HEK293 (cell line): ENCODE measurements around the gene PAX6.

Experiments
- CTCF ChIA-PET: fragments of 350-600 bp; formaldehyde crosslinking; extraction: SDS; loops from one replicate; lab custom pipeline; 2021; ENCODE audit warnings: antibody characterized with exemption; lab: Yijun Ruan, JAX
- POLR2A ChIA-PET: fragments of 300-600 bp; formaldehyde crosslinking; extraction: SDS; loops from one replicate; lab custom pipeline; 2020; ENCODE audit warnings: antibody characterized with exemption, inconsistent platforms; lab: Yijun Ruan, JAX
- H3K27ac ChIP-seq: fragments of 200-500 bp; sonication (Bioruptor generic); 2 replicates; pipeline ENCODE4 v1.5.1; 2014; ENCODE audit warnings: low read depth, low read length, control low read depth, inconsistent platforms; ENCODE audit errors: extremely low read depth
- H3K36me3 ChIP-seq, 2 experiments: fragments of 200-500 bp in 1 of 2; sonication (Bioruptor generic) in 1 of 2; 1 replicate in 1 of 2; 2 replicates in 1 of 2; pipeline ENCODE4 v1.5.1; 2014 to 2017; ENCODE audit warnings: inconsistent platforms in 2 of 2, low read length in 2 of 2; ENCODE audit not compliant: control insufficient read depth in 2 of 2, insufficient read depth in 1 of 2
- H3K4me1 ChIP-seq: fragments of 200-500 bp; sonication (Bioruptor generic); 2 replicates; pipeline ENCODE4 v1.5.1; 2014; ENCODE audit warnings: mild to moderate bottlenecking, low read length, inconsistent platforms; ENCODE audit not compliant: control insufficient read depth, insufficient read depth
- H3K4me3 ChIP-seq: 2 replicates; pipeline ENCODE4 v1.5.1; 2011; ENCODE audit warnings: low read depth, mild to moderate bottlenecking, control low read depth, low read length, moderate library complexity
- H3K9me3 ChIP-seq: fragments of 200-500 bp; sonication (Bioruptor generic); 2 replicates; pipeline ENCODE4 v1.5.1; 2014; ENCODE audit warnings: low read depth, low read length, inconsistent platforms; ENCODE audit not compliant: control insufficient read depth, insufficient read depth
- AEBP2 ChIP-seq: fragments of 450-650 bp; formaldehyde crosslinking; IDR thresholded peaks from 2 replicates; pipeline ENCODE4 v1.5.1; 2016; ENCODE audit warnings: missing biosample characterization, missing genetic modification characterization, borderline replicate concordance
- GLIS1 ChIP-seq: fragments of 450-650 bp; formaldehyde crosslinking; IDR thresholded peaks from 2 replicates; pipeline ENCODE4 v1.5.1; 2016; ENCODE audit warnings: missing biosample characterization, missing genetic modification characterization
- IKZF3 ChIP-seq: fragments of 450-650 bp; IDR thresholded peaks from 2 replicates; pipeline ENCODE4 v1.5.0; 2018; ENCODE audit warnings: missing biosample characterization, mild to moderate bottlenecking, missing genetic modification characterization, moderate library complexity
- MZF1 ChIP-seq: fragments of 450-650 bp; formaldehyde crosslinking; IDR thresholded peaks from 2 replicates; pipeline ENCODE4 v1.5.1; 2017; ENCODE audit warnings: missing biosample characterization, missing genetic modification characterization, borderline replicate concordance
- YY1 ChIP-seq: fragments of 450-650 bp; formaldehyde crosslinking; IDR thresholded peaks from 2 replicates; pipeline ENCODE4 v1.5.1; 2018; ENCODE audit warnings: missing biosample characterization, missing genetic modification characterization
- ZBTB10 ChIP-seq: fragments of 450-650 bp; formaldehyde crosslinking; IDR thresholded peaks from 2 replicates; pipeline ENCODE4 v1.5.1; 2016; ENCODE audit warnings: missing biosample characterization, missing genetic modification characterization
- ZBTB21 ChIP-seq: fragments of 450-650 bp; formaldehyde crosslinking; IDR thresholded peaks from 2 replicates; pipeline ENCODE4 v1.5.1; 2017; ENCODE audit warnings: missing biosample characterization, missing genetic modification characterization
- ZBTB8A ChIP-seq: fragments of 450-650 bp; formaldehyde crosslinking; IDR thresholded peaks from 2 replicates; pipeline ENCODE4 v1.5.1; 2016; ENCODE audit warnings: missing biosample characterization, missing genetic modification characterization
- ZNF133 ChIP-seq: fragments of 450-650 bp; formaldehyde crosslinking; IDR thresholded peaks from 2 replicates; pipeline ENCODE4 v1.5.1; 2016; ENCODE audit warnings: missing biosample characterization, missing genetic modification characterization
- ZNF146 ChIP-seq: fragments of 450-650 bp; formaldehyde crosslinking; IDR thresholded peaks from 2 replicates; pipeline ENCODE4 v1.5.1; 2016; ENCODE audit warnings: missing biosample characterization, missing genetic modification characterization
- ZNF18 ChIP-seq: fragments of 450-650 bp; formaldehyde crosslinking; IDR thresholded peaks from 2 replicates; pipeline ENCODE4 v1.5.1; 2016; ENCODE audit warnings: missing biosample characterization, missing genetic modification characterization
- ZNF248 ChIP-seq: fragments of 450-650 bp; formaldehyde crosslinking; IDR thresholded peaks from 2 replicates; pipeline ENCODE4 v1.5.1; 2017; ENCODE audit warnings: missing biosample characterization, missing genetic modification characterization
- ZNF292 ChIP-seq: fragments of 450-650 bp; formaldehyde crosslinking; IDR thresholded peaks from 2 replicates; pipeline ENCODE4 v1.5.1; 2016; ENCODE audit warnings: low read depth, missing biosample characterization, missing genetic modification characterization, borderline replicate concordance
- ZNF311 ChIP-seq: fragments of 450-650 bp; formaldehyde crosslinking; IDR thresholded peaks from 2 replicates; pipeline ENCODE4 v1.5.1; 2017; ENCODE audit warnings: missing biosample characterization, missing genetic modification characterization, borderline replicate concordance
- ZNF341 ChIP-seq: fragments of 450-650 bp; formaldehyde crosslinking; IDR thresholded peaks from 2 replicates; pipeline ENCODE4; 2016; ENCODE audit warnings: low read depth, missing biosample characterization, missing genetic modification characterization
- ZNF404 ChIP-seq: fragments of 450-650 bp; formaldehyde crosslinking; IDR thresholded peaks from 2 replicates; pipeline ENCODE4 v1.5.1; 2017; ENCODE audit warnings: missing biosample characterization, missing genetic modification characterization
- ZNF433 ChIP-seq: fragments of 450-650 bp; formaldehyde crosslinking; IDR thresholded peaks from 2 replicates; pipeline ENCODE4 v1.5.1; 2016; ENCODE audit warnings: missing biosample characterization, missing genetic modification characterization, low read depth
- ZNF610 ChIP-seq: fragments of 450-650 bp; formaldehyde crosslinking; IDR thresholded peaks from 2 replicates; pipeline ENCODE4 v1.5.1; 2016; ENCODE audit warnings: missing biosample characterization, missing genetic modification characterization, borderline replicate concordance
- ZNF654 ChIP-seq: fragments of 450-650 bp; formaldehyde crosslinking; IDR thresholded peaks from 2 replicates; pipeline ENCODE4 v1.5.1; 2016; ENCODE audit warnings: low read depth, missing biosample characterization, missing genetic modification characterization
- ZNF658 ChIP-seq: fragments of 450-650 bp; formaldehyde crosslinking; IDR thresholded peaks from 2 replicates; pipeline ENCODE4; 2016; ENCODE audit warnings: missing biosample characterization, missing genetic modification characterization
- ZNF664 ChIP-seq: fragments of 450-650 bp; formaldehyde crosslinking; IDR thresholded peaks from 2 replicates; pipeline ENCODE4 v1.5.1; 2016; ENCODE audit warnings: missing biosample characterization, missing genetic modification characterization
- ZNF677 ChIP-seq: fragments of 450-650 bp; IDR thresholded peaks from 2 replicates; pipeline ENCODE4 v1.5.0; 2018; ENCODE audit warnings: missing biosample characterization, mild to moderate bottlenecking, missing genetic modification characterization, moderate library complexity
- ZNF707 ChIP-seq: fragments of 450-650 bp; formaldehyde crosslinking; IDR thresholded peaks from 2 replicates; pipeline ENCODE4 v1.5.1; 2016; ENCODE audit warnings: missing biosample characterization, missing genetic modification characterization
- ZXDB ChIP-seq: fragments of 450-650 bp; formaldehyde crosslinking; IDR thresholded peaks from 2 replicates; pipeline ENCODE4 v1.5.1; 2016; ENCODE audit warnings: missing biosample characterization, missing genetic modification characterization
- TF ChIP-seq, protein P1 (sequence below): fragments of 450-650 bp; formaldehyde crosslinking; IDR thresholded peaks from 2 replicates; pipeline ENCODE4 v1.5.1; 2016; ENCODE audit warnings: missing biosample characterization, missing genetic modification characterization, borderline replicate concordance
- TF ChIP-seq, protein P2 (sequence below): fragments of 450-650 bp; formaldehyde crosslinking; IDR thresholded peaks from 2 replicates; pipeline ENCODE4 v1.5.1; 2016; ENCODE audit warnings: missing biosample characterization, missing genetic modification characterization

The PAX6 gene

DNA sequence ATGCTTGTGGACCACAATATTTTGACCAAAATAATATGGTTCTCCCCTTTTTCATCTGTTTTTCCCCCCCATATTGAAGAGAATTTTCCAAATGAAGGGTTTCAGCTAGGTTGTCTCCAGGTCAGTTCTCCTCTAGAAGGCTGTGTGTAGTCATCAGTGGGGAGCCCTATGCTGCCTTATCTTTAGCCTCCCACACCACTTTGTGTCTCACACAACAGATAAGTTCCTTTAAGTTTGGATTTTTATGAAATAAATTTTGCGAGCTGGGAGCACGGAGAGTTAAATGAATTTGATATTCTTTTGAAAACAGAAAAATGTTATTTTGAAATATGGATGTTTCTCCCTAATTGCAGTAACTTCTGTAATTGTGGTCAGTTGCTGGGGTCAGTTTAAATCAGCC is 28.9 kb downstream of the PAX6 start:
- CTCF ChIA-PET = no interaction called here
- no peak overlapping the region for H3K4me3 ChIP-seq
- no peaks in the 10 kb centered on the region for H3K9me3 ChIP-seq
- no peaks in the 10 kb centered on the region for H3K4me1 ChIP-seq
- H3K27ac ChIP-seq = no peak overlapping the region
- peaks cover 0 to 2% of the 10 kb centered on the region in 2 experiments; a peak in 1 of 3 replicates for H3K36me3 ChIP-seq
- TF ChIP-seq GLIS1 (tag by site-specific recombination) (no peak), ZBTB8A (tag by site-specific recombination) (no peak), ZNF664 (tag by site-specific recombination) (no peak), ZXDB (no peak), ZNF292 (no peak), ZNF248 (tag by site-specific recombination) (no peak), ZBTB21 (tag by site-specific recombination) (no peak), ZNF404 (tag by site-specific recombination) (no peak), ZNF311 (no peak), MZF1 (tag by site-specific recombination) (no peak)
- TF ChIP-seq, protein P1, sequence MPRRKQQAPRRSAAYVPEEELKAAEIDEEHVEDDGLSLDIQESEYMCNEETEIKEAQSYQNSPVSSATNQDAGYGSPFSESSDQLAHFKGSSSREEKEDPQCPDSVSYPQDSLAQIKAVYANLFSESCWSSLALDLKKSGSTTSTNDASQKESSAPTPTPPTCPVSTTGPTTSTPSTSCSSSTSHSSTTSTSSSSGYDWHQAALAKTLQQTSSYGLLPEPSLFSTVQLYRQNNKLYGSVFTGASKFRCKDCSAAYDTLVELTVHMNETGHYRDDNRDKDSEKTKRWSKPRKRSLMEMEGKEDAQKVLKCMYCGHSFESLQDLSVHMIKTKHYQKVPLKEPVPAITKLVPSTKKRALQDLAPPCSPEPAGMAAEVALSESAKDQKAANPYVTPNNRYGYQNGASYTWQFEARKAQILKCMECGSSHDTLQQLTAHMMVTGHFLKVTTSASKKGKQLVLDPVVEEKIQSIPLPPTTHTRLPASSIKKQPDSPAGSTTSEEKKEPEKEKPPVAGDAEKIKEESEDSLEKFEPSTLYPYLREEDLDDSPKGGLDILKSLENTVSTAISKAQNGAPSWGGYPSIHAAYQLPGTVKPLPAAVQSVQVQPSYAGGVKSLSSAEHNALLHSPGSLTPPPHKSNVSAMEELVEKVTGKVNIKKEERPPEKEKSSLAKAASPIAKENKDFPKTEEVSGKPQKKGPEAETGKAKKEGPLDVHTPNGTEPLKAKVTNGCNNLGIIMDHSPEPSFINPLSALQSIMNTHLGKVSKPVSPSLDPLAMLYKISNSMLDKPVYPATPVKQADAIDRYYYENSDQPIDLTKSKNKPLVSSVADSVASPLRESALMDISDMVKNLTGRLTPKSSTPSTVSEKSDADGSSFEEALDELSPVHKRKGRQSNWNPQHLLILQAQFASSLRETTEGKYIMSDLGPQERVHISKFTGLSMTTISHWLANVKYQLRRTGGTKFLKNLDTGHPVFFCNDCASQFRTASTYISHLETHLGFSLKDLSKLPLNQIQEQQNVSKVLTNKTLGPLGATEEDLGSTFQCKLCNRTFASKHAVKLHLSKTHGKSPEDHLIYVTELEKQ (tag by site-specific recombination) = no peak
- POLR2A ChIA-PET = no interaction called here

GRCh38 chr11:31780480-31780971 is 30.6 kb downstream of the PAX6 start:
- POLR2A ChIA-PET = no interaction called here
- H3K27ac ChIP-seq = no peak overlapping the region
- no peaks in the 10 kb centered on the region for H3K9me3 ChIP-seq
- no peaks in the 10 kb centered on the region for H3K36me3 ChIP-seq
- TF ChIP-seq ZNF677 (no peak), ZNF18 (no peak), ZNF658 (tag by site-specific recombination) (no peak), ZNF133 (no peak), ZNF610 (tag by site-specific recombination) (no peak), ZNF707 (no peak), AEBP2 (tag by site-specific recombination) (no peak), ZNF146 (tag by site-specific recombination) (no peak), ZBTB10 (tag by site-specific recombination) (no peak), ZNF654 (tag by site-specific recombination) (no peak), ZNF341 (tag by site-specific recombination) (no peak), ZNF433 (tag by site-specific recombination) (no peak), YY1 (tag by site-specific recombination) (no peak), IKZF3 (no peak)
- TF ChIP-seq, protein P2, sequence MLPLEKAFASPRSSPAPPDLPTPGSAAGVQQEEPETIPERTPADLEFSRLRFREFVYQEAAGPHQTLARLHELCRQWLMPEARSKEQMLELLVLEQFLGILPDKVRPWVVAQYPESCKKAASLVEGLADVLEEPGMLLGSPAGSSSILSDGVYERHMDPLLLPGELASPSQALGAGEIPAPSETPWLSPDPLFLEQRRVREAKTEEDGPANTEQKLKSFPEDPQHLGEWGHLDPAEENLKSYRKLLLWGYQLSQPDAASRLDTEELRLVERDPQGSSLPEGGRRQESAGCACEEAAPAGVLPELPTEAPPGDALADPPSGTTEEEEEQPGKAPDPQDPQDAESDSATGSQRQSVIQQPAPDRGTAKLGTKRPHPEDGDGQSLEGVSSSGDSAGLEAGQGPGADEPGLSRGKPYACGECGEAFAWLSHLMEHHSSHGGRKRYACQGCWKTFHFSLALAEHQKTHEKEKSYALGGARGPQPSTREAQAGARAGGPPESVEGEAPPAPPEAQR (tag by site-specific recombination) = no peak
- H3K4me1 ChIP-seq = no peaks in the 10 kb centered on the region
- no peak overlapping the region for H3K4me3 ChIP-seq
- CTCF ChIA-PET = no interaction called here
